HepG2 (cell line): ENCODE measurements around the gene CD14. TPM values are rescaled to one million over a fixed set of nuclear protein-coding genes. Genes with fewer than 3 reads are reported as not detected.

ENCODE experiments used
- ARNT ChIP-seq: fragments of 450-650 bp; IDR thresholded peaks from 2 replicates; pipeline ENCODE4 v1.6.1; 2017
- CERS6 ChIP-seq: sonication (generic); formaldehyde crosslinking; IDR thresholded peaks from 2 replicates; pipeline ENCODE4 v1.5.0; 2020; ENCODE audit warnings: missing genetic modification reagents
- DR1 ChIP-seq: sonication (generic); formaldehyde crosslinking; IDR thresholded peaks from 2 replicates; pipeline ENCODE4 v1.8.0; 2021; ENCODE audit warnings: mild to moderate bottlenecking, missing genetic modification reagents, inconsistent platforms
- EP300 ChIP-seq, 3 experiments: sonication (generic) in 1 of 3; formaldehyde crosslinking in 1 of 3; IDR thresholded peaks; 2 replicates each; pipeline versions ENCODE4 v1.5.1 to v1.6.1; 2011 to 2020; ENCODE audit warnings: low read depth in 2 of 3, low read length in 2 of 3, borderline replicate concordance in 1 of 3, improper control_type of control experiment in 1 of 3, mild to moderate bottlenecking in 1 of 3, missing genetic modification reagents in 1 of 3, moderate library complexity in 1 of 3
- GMEB1 ChIP-seq: sonication (generic); formaldehyde crosslinking; IDR thresholded peaks from 2 replicates; pipeline ENCODE4 v1.5.1; 2020; ENCODE audit warnings: missing genetic modification reagents, mild to moderate bottlenecking, borderline replicate concordance
- HBP1 ChIP-seq: IDR thresholded peaks from 2 replicates; pipeline ENCODE4 v1.6.1; 2016; ENCODE audit warnings: low read depth, control low read depth
- HMGXB4 ChIP-seq, 2 experiments: sonication (generic) in 1 of 2; formaldehyde crosslinking in 1 of 2; IDR thresholded peaks; 2 replicates each; pipeline versions ENCODE4 v1.4.0 to v1.6.1; 2018 to 2020; ENCODE audit warnings: missing genetic modification reagents in 2 of 2, borderline replicate concordance in 1 of 2, low read depth in 1 of 2, mild to moderate bottlenecking in 1 of 2, missing biosample characterization in 1 of 2
- IRF2 ChIP-seq: IDR thresholded peaks from 2 replicates; pipeline ENCODE4 v1.6.1; 2018; ENCODE audit warnings: missing genetic modification reagents, missing compliant biosample characterization
- MIXL1 ChIP-seq: IDR thresholded peaks from 2 replicates; pipeline ENCODE4 v1.6.1; 2016
- NFATC3 ChIP-seq: sonication (generic); formaldehyde crosslinking; IDR thresholded peaks from 2 replicates; pipeline ENCODE4 v1.5.1; 2020; ENCODE audit warnings: mild to moderate bottlenecking, missing genetic modification reagents
- NFRKB ChIP-seq: fragments of 450-650 bp; IDR thresholded peaks from 2 replicates; pipeline ENCODE4 v1.6.1; 2017
- PITX1 ChIP-seq: sonication (generic); formaldehyde crosslinking; IDR thresholded peaks from 2 replicates; pipeline ENCODE4 v1.5.1; 2020; ENCODE audit warnings: mild to moderate bottlenecking, missing genetic modification reagents
- RORA ChIP-seq: sonication (generic); formaldehyde crosslinking; IDR thresholded peaks from 2 replicates; pipeline ENCODE4 v1.5.0; 2020; ENCODE audit warnings: mild to moderate bottlenecking, missing genetic modification reagents, moderate library complexity
- SIN3B ChIP-seq: fragments of 150-350 bp; IDR thresholded peaks from 2 replicates; pipeline ENCODE4 v1.6.1; 2014; ENCODE audit warnings: low read length
- ZBTB42 ChIP-seq: sonication (generic); formaldehyde crosslinking; IDR thresholded peaks from 2 replicates; pipeline ENCODE4 v1.5.0; 2020; ENCODE audit warnings: mild to moderate bottlenecking, missing genetic modification reagents
- ZFP62 ChIP-seq: sonication (generic); formaldehyde crosslinking; IDR thresholded peaks from 2 replicates; pipeline ENCODE4 v1.4.0; 2020; ENCODE audit warnings: missing genetic modification reagents
- ZNF253 ChIP-seq: sonication (generic); formaldehyde crosslinking; IDR thresholded peaks from 2 replicates; pipeline ENCODE4 v1.8.0; 2022; ENCODE audit warnings: mild to moderate bottlenecking, missing genetic modification reagents, borderline replicate concordance
- ZZZ3 ChIP-seq: sonication (generic); formaldehyde crosslinking; IDR thresholded peaks from 2 replicates; pipeline ENCODE4 v1.4.0; 2020; ENCODE audit warnings: missing genetic modification reagents, mild to moderate bottlenecking, borderline replicate concordance
- polyA plus RNA-seq, 8 experiments: library from polyadenylated mRNA; depleted of rRNA in 3 of 8; stranded (reverse) in 7 of 8; unstranded in 1 of 8; fragments of >200 nt; fragmentation: Illumina TruSeq in 4 of 8; extraction: Trizol in 4 of 8; gene quantifications; 2 replicates each; pipeline versions ENCODE4 v1.2.1 to v1.2.3, GENCODE V29; 2011 to 2016; ENCODE audit warnings: low read depth in 4 of 8, missing spikeins in 1 of 8, mixed read lengths in 1 of 8; ENCODE audit not compliant: insufficient read depth in 1 of 8
- total RNA-seq, 5 experiments: library from RNA; depleted of rRNA; stranded (reverse); fragments of >200 nt; fragmentation: Illumina TruSeq; extraction: Trizol; gene quantifications; 2 replicates each; pipeline ENCODE4 v1.2.3, GENCODE V29; 2016; ENCODE audit warnings: low read depth in 1 of 5

Gene CD14
- total and polyA plus RNA-seq, 2 of the 13 experiments (the other 11 are each of a cell fraction or from before 2014, with no cell fraction given) = 1.7 to 4.7 TPM

GRCh38 chr5:140633501-140633900 is 526 bp upstream of the CD14 start (continued):
- TF ChIP-seq PITX1 (CRISPR knock-in tag) (no peak), DR1 (CRISPR knock-in tag) (no peak), CERS6 (CRISPR knock-in tag) (no peak), IRF2 (CRISPR knock-in tag) (no peak; the same call in 1 of the 2 replicates), EP300 (IDR thresholded peaks at IDR 0.05; ENCODE audit: low read depth in 2 of 2, low read length in 2 of 2) (no peak), EP300 (CRISPR knock-in tag; IDR thresholded peaks at IDR 0.05; ENCODE audit: borderline replicate concordance) (0 out of 2 replicates have a peak, but pooled peaks have one; percentile 1), ZZZ3 (CRISPR knock-in tag) (no peak), MIXL1 (no peak), SIN3B (0 out of 2 replicates have a peak, but pooled peaks have one; percentile 28), HBP1 (CRISPR knock-in tag) (no peak), ZNF253 (no peak), ZFP62 (CRISPR knock-in tag) (no peak), GMEB1 (CRISPR knock-in tag) (no peak), ZBTB42 (no peak), NFATC3 (CRISPR knock-in tag) (no peak), ARNT (no peak), RORA (no peak), HMGXB4 (CRISPR knock-in tag; IDR thresholded peaks at IDR 0.05; ENCODE audit: borderline replicate concordance in 1 of 2, low read depth in 1 of 2) (no peak), NFRKB (no peak)
